NCI-H146 treated with DMSO at 0.1 percent for 48 hours (cell line): ENCODE results near the gene PDIA5.
A peak's percentile ranks its signal among the peaks of the same experiment; 100 is the strongest.

Experiments
- DNase-seq: peaks from one replicate; lab custom pipeline; 2025; ENCODE audit not compliant: unreplicated experiment; lab: John Stamatoyannopoulos, UW

The PDIA5 gene

DNA sequence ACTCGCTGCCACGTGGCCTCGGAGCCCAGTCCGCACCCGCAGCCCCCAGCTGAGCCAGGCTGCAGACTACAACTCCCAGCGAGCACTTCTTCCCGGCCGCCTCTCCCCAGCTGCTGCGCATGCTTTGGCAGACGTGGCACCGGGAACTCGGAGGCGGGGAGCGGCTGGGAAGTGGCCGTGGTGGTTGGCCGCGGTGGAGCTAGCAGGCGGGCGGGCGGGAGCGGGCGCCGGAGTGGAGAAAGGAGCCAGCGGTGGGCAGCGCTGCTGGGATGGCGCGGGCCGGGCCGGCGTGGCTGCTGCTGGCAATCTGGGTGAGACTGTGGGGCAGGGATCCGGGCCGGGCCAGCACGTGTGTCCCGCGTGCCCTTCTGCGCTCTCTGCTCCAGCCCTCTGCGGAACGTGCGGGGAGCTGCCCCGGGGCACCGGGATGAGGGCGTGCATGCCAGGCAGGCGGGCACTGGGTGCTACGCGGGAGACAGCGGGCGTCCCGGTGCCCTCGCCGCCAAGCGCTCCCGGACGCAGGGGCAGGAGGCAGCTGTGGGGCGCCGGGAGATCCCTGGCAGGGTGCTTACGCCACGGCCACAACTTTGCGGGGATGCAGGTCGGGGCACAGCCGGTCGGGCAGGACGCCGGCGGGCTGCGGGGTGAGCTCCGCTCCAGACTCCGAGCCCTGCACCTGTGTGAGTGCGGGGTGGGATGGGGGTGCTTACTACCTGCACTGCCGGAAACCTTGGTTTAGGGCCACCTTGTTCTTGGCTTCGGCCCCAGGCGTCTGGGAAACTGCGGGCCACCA lies at the start of gene PDIA5:
Gene PDIA5, plus strand, starts transcription at position 130 of the 793 bp plus-strand sequence. Its CDS starts 140 bp downstream, at position 270.
- DNase-seq: peak; percentile 96

GRCh38 chr3:123018683-123019082 lies 48.1 kb upstream of the PDIA5 start:
- no peak for DNase-seq

GRCh38 chr3:123019161-123019560 lies 47.7 kb upstream of the PDIA5 start:
- no peak for DNase-seq

- DNase-seq: no peak
Observed at GRCh38 chr3:123019591-123019990, 47.2 kb upstream of the PDIA5 start.

DNA sequence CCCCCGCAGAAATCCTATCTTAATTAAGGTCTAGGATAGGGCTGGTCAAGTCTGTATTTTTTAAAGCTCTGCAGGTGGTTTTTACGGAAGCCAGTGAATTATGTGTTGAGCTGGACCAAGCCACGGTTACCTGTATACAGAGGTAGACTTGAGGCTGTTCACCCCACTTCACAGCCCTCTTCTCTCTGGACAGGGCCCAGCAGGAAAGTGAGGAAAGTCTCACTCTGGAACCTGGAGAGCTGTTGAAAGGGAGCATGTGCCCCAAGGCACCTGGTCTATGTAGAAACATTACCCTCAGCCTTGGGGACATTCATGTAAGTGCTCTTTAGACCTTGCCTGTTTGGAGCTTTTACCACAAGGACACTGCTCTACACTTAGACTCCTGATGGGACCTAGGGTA lies 46.1 kb upstream of the PDIA5 start:
- no peak for DNase-seq

DNA sequence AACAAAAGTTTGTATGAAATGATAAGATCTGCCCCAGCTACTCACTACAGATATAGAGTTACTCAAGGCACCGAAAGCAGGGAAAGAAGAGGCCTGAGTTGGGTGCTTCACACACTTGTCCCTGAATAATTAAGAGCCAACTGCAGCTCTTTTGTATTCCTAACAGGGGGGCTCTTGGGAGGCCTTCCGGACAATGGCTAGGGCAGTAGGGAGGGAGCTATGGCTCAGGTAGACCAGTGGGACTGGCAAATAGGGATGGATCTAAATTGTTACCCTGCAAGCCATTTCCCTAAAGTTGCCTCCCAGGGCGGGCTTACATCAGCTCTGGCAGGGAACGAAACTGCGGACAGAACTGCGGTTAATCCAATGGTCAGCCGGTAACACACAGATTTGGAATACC lies 45.4 kb upstream of the PDIA5 start:
- no peak for DNase-seq

GRCh38 chr3:123021996-123022510 lies 44.8 kb upstream of the PDIA5 start:
- peak; percentile 32 for DNase-seq

- DNase-seq: no peak
Observed at GRCh38 chr3:123024056-123024455, 42.8 kb upstream of the PDIA5 start.

GRCh38 chr3:123025642-123026521 lies 40.9 kb upstream of the PDIA5 start:
- no peak for DNase-seq

DNA sequence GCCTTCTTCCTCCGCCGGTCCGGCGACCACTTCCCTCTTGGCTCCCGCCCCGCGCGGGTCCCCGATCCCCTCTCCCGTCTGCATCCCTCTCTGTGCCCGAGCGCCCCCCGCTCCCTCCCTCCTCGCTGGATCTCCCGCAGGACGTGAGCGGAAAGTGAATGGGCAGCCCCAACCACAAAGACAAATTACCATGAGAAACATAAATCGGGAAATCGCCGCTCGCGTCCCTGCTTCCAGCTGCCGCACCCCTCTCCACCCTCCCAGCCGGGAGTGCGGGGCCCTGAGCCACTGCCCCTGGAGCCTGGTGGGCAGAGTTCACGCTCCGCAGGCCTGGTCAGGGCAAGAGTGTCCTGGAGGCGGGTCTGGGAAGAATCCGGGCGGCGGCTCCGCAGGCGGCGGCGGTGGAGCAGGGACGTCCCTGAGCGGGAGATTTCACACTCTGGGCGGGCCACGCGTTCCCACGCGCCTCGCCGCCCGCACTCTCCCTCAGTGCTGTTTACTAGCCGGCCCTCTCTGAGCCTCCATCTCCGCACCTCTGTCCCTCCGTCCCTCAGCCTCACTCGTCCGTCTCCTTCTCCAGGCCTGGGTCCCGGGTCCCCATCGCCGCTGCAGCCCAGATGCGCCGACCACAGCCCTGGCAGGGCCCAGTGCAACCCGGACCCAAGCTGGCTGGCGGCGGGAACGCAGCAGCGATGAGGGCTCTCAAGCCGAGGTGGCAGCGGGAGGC lies 40.1 kb upstream of the PDIA5 start:
- DNase-seq: peak; percentile 29

GRCh38 chr3:123027292-123028232 lies 39.3 kb upstream of the PDIA5 start, which contains the start of gene SEMA5B:
Gene SEMA5B, minus strand, starts transcription at chr3:123027763. Its CDS starts 66,500 bp downstream, at chr3:122961263.
- DNase-seq: peak; percentile 60

DNA sequence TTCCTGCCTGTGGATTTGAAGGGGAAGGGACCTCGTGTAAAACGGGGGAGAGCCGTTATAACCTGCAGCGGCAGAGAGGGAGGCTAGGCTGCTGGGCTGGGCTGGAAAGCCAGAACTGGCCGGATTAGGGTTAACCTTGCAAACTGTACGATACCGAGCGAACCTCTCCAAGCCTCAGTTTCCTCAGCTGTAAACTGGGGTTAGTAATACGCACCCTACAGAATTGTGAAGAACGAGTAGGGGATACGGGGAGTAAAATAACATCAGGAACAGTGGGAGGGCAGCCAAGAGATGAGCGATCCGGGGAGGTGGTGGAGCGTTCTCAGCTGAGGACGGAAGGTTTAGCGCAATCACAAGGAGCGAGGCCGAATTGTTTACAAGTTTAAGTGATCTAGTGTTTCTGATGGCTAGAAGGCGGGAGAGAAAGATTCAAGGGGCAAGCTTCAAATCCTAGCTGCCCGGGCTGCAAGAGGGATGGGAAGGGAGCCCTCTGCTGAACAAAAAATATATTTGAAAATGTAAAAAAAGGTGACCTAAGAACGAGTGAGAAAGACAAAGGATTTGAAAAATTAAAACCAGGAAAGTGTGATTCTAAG lies 38.5 kb upstream of the PDIA5 start:
- DNase-seq: peak; percentile 84

GRCh38 chr3:123031051-123031450 lies 35.8 kb upstream of the PDIA5 start:
- peak; percentile 49 for DNase-seq

- DNase-seq: no peak
Observed at GRCh38 chr3:123032057-123032456, 34.8 kb upstream of the PDIA5 start.

GRCh38 chr3:123034120-123034519 lies 32.7 kb upstream of the PDIA5 start:
- DNase-seq: no peak

DNA sequence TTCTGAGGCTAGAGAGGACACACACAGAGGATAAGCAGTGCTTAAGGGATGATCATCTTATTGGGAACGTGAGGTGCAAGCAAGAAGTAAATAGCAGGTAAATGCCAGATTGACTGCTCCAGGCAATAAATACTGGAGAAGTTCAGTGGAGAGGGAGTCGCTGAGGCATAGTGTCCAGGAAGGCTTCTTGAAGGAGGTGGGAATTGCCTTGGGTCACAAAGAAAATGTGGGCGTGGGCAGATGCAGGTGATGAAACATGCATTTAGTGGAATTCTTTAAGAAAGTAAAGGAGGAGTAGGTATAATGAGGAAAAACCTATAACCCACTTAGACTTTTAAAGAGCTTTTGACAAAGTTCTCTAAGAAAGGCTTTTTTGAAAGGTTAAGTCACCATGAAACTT lies 31.8 kb upstream of the PDIA5 start:
- no peak for DNase-seq

DNA sequence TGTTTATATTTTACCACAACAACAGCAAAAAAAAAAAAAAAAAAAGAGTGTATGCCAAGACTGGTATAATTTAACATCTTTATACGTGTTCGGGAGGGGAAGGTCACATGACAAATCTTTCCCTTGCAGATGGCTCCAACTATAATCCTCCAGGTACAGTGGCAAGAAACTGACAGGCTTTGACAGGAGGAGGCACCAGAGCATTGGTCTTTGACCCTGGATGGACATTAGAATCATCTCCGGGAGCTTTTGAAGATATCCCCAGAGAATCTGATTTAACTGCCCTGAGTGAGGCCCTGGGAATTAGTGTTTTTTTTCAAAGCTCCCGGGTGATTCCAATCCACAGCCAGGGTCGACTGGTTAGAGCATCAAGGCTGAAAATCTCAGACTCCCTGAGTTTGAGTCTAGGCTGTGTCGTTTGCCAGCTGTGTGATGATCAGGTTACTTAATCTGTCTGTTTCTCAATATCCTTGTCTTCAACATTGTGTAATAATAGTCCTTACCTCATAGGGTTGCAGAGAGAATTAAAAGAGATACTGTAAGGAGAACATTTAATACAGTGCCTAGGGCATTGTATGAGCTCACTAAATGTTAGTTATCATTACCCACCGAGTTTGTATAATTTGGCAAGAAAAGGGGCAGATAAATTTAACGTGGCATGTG lies 30.3 kb upstream of the PDIA5 start:
- DNase-seq: no peak

GRCh38 chr3:123037015-123037375 lies 29.8 kb upstream of the PDIA5 start:
- DNase-seq: no peak

DNA sequence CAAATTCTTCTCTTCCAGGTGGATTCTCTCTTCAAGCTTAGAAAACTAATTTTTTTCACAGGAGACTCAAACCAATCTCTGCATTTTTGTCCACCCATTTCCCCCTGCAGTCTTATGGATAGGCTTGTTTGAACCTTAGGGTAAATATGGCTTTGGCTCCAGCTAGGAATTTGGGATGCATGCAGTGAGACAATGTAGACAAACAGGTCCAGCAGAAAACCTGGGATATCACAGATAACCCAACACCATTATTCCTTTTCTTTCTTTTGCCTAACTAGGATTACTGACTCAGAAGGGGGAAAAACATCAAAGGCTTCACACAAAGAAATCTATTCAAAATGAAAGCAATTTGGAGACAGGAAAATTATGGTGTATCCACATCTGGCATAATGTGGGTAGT lies 28.1 kb upstream of the PDIA5 start:
- DNase-seq: peak; percentile 72
